Measurements from ENCODE around the gene RAD51AP1.

GRCh38 chr12:4557586-4557985 lies 18.9 kb downstream of the RAD51AP1 start:
- TF ChIP-seq POLR2A (IDR thresholded peaks at IDR 0.05; ENCODE audit: low read depth, low read length) (no peak), POLR2AphosphoS5 (IDR thresholded peaks at IDR 0.05; ENCODE audit: low read depth, low read length) (no peak), POU2F2 (IDR thresholded peaks at IDR 0.05; ENCODE audit: low read depth, low read length) (no peak), SPI1 (IDR thresholded peaks at IDR 0.05; ENCODE audit: low read depth, low read length) (no peak), PAX5 (IDR thresholded peaks at IDR 0.05; ENCODE audit: insufficient read depth, low read length, severe bottlenecking) (no peak), TAF1 (IDR thresholded peaks at IDR 0.05; ENCODE audit: low read depth, low read length) (no peak)
